Activated naive CD4-positive, alpha-beta T cell treated with anti-CD3 and anti-CD28 coated beads for 36 hours (primary cell): Measurements from ENCODE around the gene PRRT4. TPM values are rescaled to one million over a fixed set of nuclear protein-coding genes. Genes with fewer than 3 reads are reported as not detected.

Source experiments
- CTCF ChIA-PET: fragments of 350-600 bp; sonication (Branson Sonifier 250); formaldehyde crosslinking; loops from one replicate; lab custom pipeline; 2021; ENCODE audit warnings: antibody characterized with exemption; lab: Charles Lee
- DNase-seq: peaks from one replicate; pipeline ENCODE4 v3.0.0-alpha.2; 2020
- H3K27ac Mint-ChIP-seq: one replicate; pipeline ENCODE4 v1.8.0; 2021; ENCODE audit warnings: mild to moderate bottlenecking, mixed read lengths
- H3K27me3 Mint-ChIP-seq: one replicate; pipeline ENCODE4 v1.8.0; 2021; ENCODE audit warnings: low read depth, mixed read lengths
- H3K36me3 Mint-ChIP-seq: one replicate; pipeline ENCODE4 v1.8.0; 2021; ENCODE audit warnings: low read depth, mixed read lengths
- H3K4me1 Mint-ChIP-seq: one replicate; pipeline ENCODE4 v1.8.0; 2021; ENCODE audit warnings: low read depth, mixed read lengths
- H3K4me3 Mint-ChIP-seq: one replicate; pipeline ENCODE4 v1.8.0; 2021; ENCODE audit warnings: mild to moderate bottlenecking, moderate library complexity, mixed read lengths
- H3K9me3 Mint-ChIP-seq: one replicate; pipeline ENCODE4 v1.8.0; 2021; ENCODE audit warnings: mixed read lengths
- intact Hi-C: fragments of 100-400 bp; cut with micrococcal nuclease; formaldehyde crosslinking; loops from one replicate; pipeline ENCODE4 v1.15.1; 2023
- total RNA-seq, 2 experiments: library from RNA; stranded (reverse); gene quantifications; one replicate each; pipeline ENCODE4 v1.2.3, GENCODE V29; 2021

Gene PRRT4
- total RNA-seq, 2 experiments from 2014 or later: 0.40 TPM; not detected in 1

GRCh38 chr7:128365432-128365831 is 3.9 kb upstream of the PRRT4 start:
- CTCF ChIA-PET: interaction anchor here (1.0 kb wide), 1 partner anchor 32 kb away, joined by 3 read pairs; no protein-coding TSS in a partner anchor
- peaks cover 45% of the 10 kb centered on the region for H3K27me3 Mint-ChIP-seq
- H3K27ac Mint-ChIP-seq: no peak overlapping the region

GRCh38 chr7:128364166-128364870 is 2.8 kb upstream of the PRRT4 start:
- intact Hi-C loops: loop anchor here (5.0 kb wide), 1 partner anchor 467 kb away; no protein-coding TSS in a partner anchor
- peaks cover 22% of the 10 kb centered on the region for H3K4me1 Mint-ChIP-seq
- H3K4me3 Mint-ChIP-seq: no peak overlapping the region

More at GRCh38 chr7:128365432-128365831, 3.9 kb upstream of the PRRT4 start:
- DNase-seq: no peak
- Mint-ChIP-seq H3K4me1 (peaks cover 22% of the 10 kb centered on the region), H3K36me3 (no peaks in the 10 kb centered on the region), H3K4me3 (no peak overlapping the region), H3K9me3 (no peaks in the 10 kb centered on the region)
- intact Hi-C loops: no loop called here

GRCh38 chr7:128363261-128363721 is 1.8 kb upstream of the PRRT4 start:
- no peaks in the 10 kb centered on the region for H3K36me3 Mint-ChIP-seq
- CTCF ChIA-PET: interaction anchor here (0.8 to 2.2 kb wide), 3 partner anchors 13 to 63 kb away, joined by 3 to 14 read pairs (median 3); no protein-coding TSS in a partner anchor
- peaks cover 48% of the 10 kb centered on the region for H3K27me3 Mint-ChIP-seq
- no peaks in the 10 kb centered on the region for H3K9me3 Mint-ChIP-seq
- H3K27ac Mint-ChIP-seq: no peak overlapping the region
- intact Hi-C loops: loop anchor here (1.0 to 5.0 kb wide), 3 partner anchors 92 to 600 kb away; partner anchors contain the start of gene HILPDA
- peaks cover 22% of the 10 kb centered on the region for H3K4me1 Mint-ChIP-seq
- no peak for DNase-seq
- H3K4me3 Mint-ChIP-seq: no peak overlapping the region

More at GRCh38 chr7:128364166-128364870, 2.8 kb upstream of the PRRT4 start:
- CTCF ChIA-PET: interaction anchor here (0.7 to 1.0 kb wide), 4 partner anchors 17 to 91 kb away, joined by 3 read pairs; no protein-coding TSS in a partner anchor
- Mint-ChIP-seq H3K27me3 (peaks cover 45% of the 10 kb centered on the region), H3K36me3 (no peaks in the 10 kb centered on the region), H3K9me3 (no peaks in the 10 kb centered on the region), H3K27ac (no peak overlapping the region)
- no peak for DNase-seq

DNA sequence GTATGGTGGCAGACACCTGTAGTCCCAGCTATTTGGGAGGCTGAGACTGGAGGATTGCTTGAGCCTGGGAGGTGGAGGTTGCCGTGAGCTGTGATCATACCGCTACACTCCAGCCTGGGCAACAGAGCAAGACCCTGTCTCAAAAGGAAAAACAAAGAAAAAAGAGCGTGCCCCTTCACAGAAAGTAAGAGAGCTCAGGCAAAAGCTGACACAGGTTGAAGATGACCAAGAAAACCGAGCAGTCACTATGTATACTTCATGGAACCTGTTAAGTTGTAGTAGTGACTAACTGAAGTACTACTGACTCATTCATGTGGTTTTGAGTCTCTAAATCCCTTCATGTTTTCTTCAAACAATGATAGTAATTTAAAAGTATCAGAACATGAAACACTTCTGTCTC is 1.2 kb upstream of the PRRT4 start:
- H3K27ac Mint-ChIP-seq: no peak overlapping the region
- H3K36me3 Mint-ChIP-seq: no peaks in the 10 kb centered on the region
- peaks cover 48% of the 10 kb centered on the region for H3K27me3 Mint-ChIP-seq
- peak overlapping the region; percentile 13 for H3K4me3 Mint-ChIP-seq
- intact Hi-C loops: loop anchor here (1.0 to 5.0 kb wide), 4 partner anchors 19 to 600 kb away; partner anchors contain the start of genes HILPDA and RBM28
- CTCF ChIA-PET: interaction anchor here (0.8 to 2.2 kb wide), 6 partner anchors 12 to 64 kb away, joined by 3 to 14 read pairs (median 3); no protein-coding TSS in a partner anchor
- H3K4me1 Mint-ChIP-seq: peaks cover 22% of the 10 kb centered on the region
- DNase-seq: no peak
- no peaks in the 10 kb centered on the region for H3K9me3 Mint-ChIP-seq

- H3K9me3 Mint-ChIP-seq: no peaks in the 10 kb centered on the region
- CTCF ChIA-PET: interaction anchor here (1.6 kb wide), 1 partner anchor 13 kb away, joined by 6 read pairs; no protein-coding TSS in a partner anchor
- peaks cover 22% of the 10 kb centered on the region for H3K4me1 Mint-ChIP-seq
- no peak overlapping the region for H3K27ac Mint-ChIP-seq
- DNase-seq: no peak
- H3K27me3 Mint-ChIP-seq: peaks cover 40% of the 10 kb centered on the region
- H3K36me3 Mint-ChIP-seq: no peaks in the 10 kb centered on the region
- no peak overlapping the region for H3K4me3 Mint-ChIP-seq
- intact Hi-C loops: loop anchor here (5.0 kb wide), 1 partner anchor 463 kb away; no protein-coding TSS in a partner anchor
Observed at GRCh38 chr7:128360359-128360678, 1.2 kb downstream of the PRRT4 start.

DNA sequence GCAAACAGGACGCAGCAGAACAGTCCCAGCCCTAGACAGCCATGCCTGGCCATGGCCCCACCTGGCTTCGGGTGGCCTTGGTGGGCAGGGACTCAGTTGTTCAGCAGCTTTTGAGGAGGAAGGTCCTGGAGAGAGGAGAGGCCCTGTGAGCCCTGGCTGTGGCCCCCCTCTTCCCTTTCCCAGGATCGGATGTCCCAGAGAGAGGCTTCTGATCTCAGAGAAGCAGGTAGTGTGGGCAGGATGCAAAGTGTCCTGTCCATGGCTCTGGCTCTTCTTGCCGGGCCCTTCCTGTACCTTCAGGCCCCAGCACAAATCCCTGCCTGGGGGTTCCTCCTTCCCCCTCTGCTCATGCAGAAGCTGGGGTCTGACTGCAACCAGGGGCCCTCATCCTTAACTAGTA is 1.6 kb downstream of the PRRT4 start:
- intact Hi-C loops: loop anchor here (5.0 kb wide), 1 partner anchor 463 kb away; no protein-coding TSS in a partner anchor
- peaks cover 38% of the 10 kb centered on the region for H3K27me3 Mint-ChIP-seq
- H3K9me3 Mint-ChIP-seq: no peaks in the 10 kb centered on the region
- CTCF ChIA-PET: interaction anchor here (1.6 to 2.8 kb wide), 2 partner anchors 12 to 28 kb away, joined by 6 to 12 read pairs; no protein-coding TSS in a partner anchor
- H3K27ac Mint-ChIP-seq: no peak overlapping the region
- H3K4me1 Mint-ChIP-seq: peaks cover 22% of the 10 kb centered on the region
- DNase-seq: no peak
- no peaks in the 10 kb centered on the region for H3K36me3 Mint-ChIP-seq
- no peak overlapping the region for H3K4me3 Mint-ChIP-seq

DNA sequence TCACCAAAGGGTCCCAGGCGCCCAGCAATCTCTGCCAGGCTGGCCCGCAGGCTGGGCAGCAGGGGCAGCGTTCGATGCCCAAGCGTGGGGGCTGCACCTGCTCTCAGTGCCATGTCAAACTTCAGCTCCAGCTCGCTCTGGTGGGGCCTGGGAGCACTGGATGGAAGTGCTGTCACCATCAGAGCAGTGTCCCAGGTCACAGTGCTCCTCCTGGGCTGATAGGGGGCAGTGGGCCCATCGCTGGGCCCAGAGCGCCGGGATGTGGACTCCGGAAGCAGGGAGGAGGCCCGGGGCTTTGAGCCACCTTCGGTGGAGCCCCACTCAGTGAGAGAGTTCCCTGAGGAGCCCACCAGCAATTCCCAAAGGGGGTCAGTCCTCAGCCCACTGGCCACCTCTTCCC is 2.2 kb downstream of the PRRT4 start:
- no peak overlapping the region for H3K4me3 Mint-ChIP-seq
- no peak for DNase-seq
- no peaks in the 10 kb centered on the region for H3K36me3 Mint-ChIP-seq
- intact Hi-C loops: no loop called here
- H3K27ac Mint-ChIP-seq: no peak overlapping the region
- peaks cover 35% of the 10 kb centered on the region for H3K27me3 Mint-ChIP-seq
- CTCF ChIA-PET: interaction anchor here (0.6 to 2.8 kb wide), 5 partner anchors 12 to 67 kb away, joined by 3 to 12 read pairs (median 4); no protein-coding TSS in a partner anchor
- no peaks in the 10 kb centered on the region for H3K9me3 Mint-ChIP-seq
- peaks cover 22% of the 10 kb centered on the region for H3K4me1 Mint-ChIP-seq

DNA sequence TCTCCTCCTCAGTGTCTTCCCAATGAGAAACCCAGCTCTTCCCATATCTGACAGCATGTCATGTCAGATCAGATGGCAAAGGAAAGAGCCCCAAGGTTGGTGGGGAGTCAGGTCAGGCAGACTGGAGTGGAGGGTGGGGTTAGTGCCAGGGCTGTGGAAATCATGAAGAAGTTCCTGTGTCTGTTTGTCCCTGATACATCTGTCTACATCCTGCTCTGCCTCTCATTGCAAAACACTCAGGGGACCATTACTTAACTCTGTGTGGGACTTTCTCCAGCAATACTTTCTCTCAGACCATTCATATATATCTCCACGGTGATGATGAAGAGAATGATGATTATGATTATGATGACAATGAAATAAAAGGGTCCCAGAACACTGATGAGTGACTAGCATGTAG is 3.3 kb downstream of the PRRT4 start:
- Mint-ChIP-seq H3K27me3 (peaks cover 34% of the 10 kb centered on the region), H3K4me3 (no peak overlapping the region), H3K27ac (no peak overlapping the region), H3K4me1 (peaks cover 22% of the 10 kb centered on the region), H3K9me3 (no peaks in the 10 kb centered on the region), H3K36me3 (no peaks in the 10 kb centered on the region)
- intact Hi-C loops: no loop called here
- CTCF ChIA-PET: interaction anchor here (1.1 to 2.8 kb wide), 3 partner anchors 11 to 30 kb away, joined by 6 to 12 read pairs (median 8); no protein-coding TSS in a partner anchor
- no peak for DNase-seq

GRCh38 chr7:128357217-128357613 is 4.3 kb downstream of the PRRT4 start:
- Mint-ChIP-seq H3K4me3 (no peak overlapping the region), H3K36me3 (no peaks in the 10 kb centered on the region), H3K4me1 (peaks cover 14% of the 10 kb centered on the region), H3K9me3 (no peaks in the 10 kb centered on the region), H3K27ac (no peak overlapping the region), H3K27me3 (peaks cover 33% of the 10 kb centered on the region)
- CTCF ChIA-PET: interaction anchor here (0.6 to 2.8 kb wide), 3 partner anchors 24 to 424 kb away, joined by 3 to 12 read pairs (median 8); no protein-coding TSS in a partner anchor
- DNase-seq: no peak
- intact Hi-C loops: no loop called here

GRCh38 chr7:128356546-128357216 is 4.8 kb downstream of the PRRT4 start:
- no peaks in the 10 kb centered on the region for H3K36me3 Mint-ChIP-seq
- no peak for DNase-seq
- no peaks in the 10 kb centered on the region for H3K9me3 Mint-ChIP-seq
- CTCF ChIA-PET: no interaction called here
- no peak overlapping the region for H3K27ac Mint-ChIP-seq
- intact Hi-C loops: no loop called here
- peaks cover 9% of the 10 kb centered on the region for H3K4me1 Mint-ChIP-seq
- no peak overlapping the region for H3K4me3 Mint-ChIP-seq
- H3K27me3 Mint-ChIP-seq: peaks cover 27% of the 10 kb centered on the region

DNA sequence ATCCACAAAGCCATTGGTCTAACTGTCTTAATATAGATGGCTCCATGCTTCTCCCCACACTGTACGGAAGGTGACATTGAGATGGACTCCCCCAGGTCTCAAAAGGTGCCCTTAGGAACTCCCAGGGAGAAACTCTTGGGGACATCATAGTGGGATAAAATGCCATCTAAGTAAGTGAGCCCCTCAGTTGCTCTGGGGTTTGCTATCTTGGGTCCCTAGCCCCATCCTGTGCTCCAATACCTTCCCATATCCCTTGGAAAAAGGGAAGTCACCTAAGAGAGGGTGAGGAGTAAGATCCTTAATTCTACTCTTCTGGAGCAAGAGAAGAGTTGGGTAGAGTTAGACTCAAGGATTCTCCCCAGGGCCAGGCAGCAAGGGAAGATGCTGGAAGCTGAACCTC is 7.9 kb downstream of the PRRT4 start:
- H3K27me3 Mint-ChIP-seq: peaks cover 27% of the 10 kb centered on the region
- no peaks in the 10 kb centered on the region for H3K9me3 Mint-ChIP-seq
- H3K4me3 Mint-ChIP-seq: no peak overlapping the region
- CTCF ChIA-PET: interaction anchor here (0.9 to 1.5 kb wide), 5 partner anchors 9 to 72 kb away, joined by 3 to 10 read pairs (median 5); partner anchors contain the start of gene RBM28
- intact Hi-C loops: no loop called here
- DNase-seq: no peak
- H3K4me1 Mint-ChIP-seq: peaks cover 2% of the 10 kb centered on the region
- H3K27ac Mint-ChIP-seq: no peak overlapping the region
- no peaks in the 10 kb centered on the region for H3K36me3 Mint-ChIP-seq

DNA sequence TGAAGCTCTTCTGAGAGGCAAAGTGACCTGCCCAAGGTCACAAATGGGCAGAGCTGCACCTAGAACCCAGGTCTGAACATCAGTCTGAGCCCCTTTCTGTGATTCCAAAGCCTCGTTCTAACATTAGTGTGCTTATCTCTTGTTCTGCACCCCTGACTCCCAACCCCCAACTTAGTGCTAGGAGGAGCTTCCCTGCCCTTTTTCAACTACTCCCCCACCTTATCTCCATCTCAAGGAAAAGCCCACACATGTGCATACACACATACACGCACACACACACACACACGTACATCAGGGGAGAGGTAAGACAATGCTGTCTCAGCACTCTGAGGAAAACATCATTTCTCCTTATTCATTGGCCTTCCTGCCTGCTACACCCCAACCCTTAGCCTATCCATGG is 8.3 kb downstream of the PRRT4 start:
- no peaks in the 10 kb centered on the region for H3K9me3 Mint-ChIP-seq
- intact Hi-C loops: no loop called here
- DNase-seq: no peak
- no peaks in the 10 kb centered on the region for H3K36me3 Mint-ChIP-seq
- H3K27ac Mint-ChIP-seq: no peak overlapping the region
- H3K27me3 Mint-ChIP-seq: peaks cover 27% of the 10 kb centered on the region
- H3K4me1 Mint-ChIP-seq: peaks cover 2% of the 10 kb centered on the region
- CTCF ChIA-PET: interaction anchor here (0.7 to 1.5 kb wide), 5 partner anchors 9 to 72 kb away, joined by 4 to 10 read pairs (median 5); partner anchors contain the start of gene RBM28
- no peak overlapping the region for H3K4me3 Mint-ChIP-seq
